OCI-LY1 (cell line): Measurements from ENCODE around the gene RAB40C.

ENCODE experiments used
- H2AFZ ChIP-seq: fragments of 200-600 bp; sonication (generic), shearing (Covaris generic); 2 replicates; pipeline ENCODE4 v1.6.0; 2014; ENCODE audit warnings: antibody characterized with exemption, mild to moderate bottlenecking, low read length
- H3F3A ChIP-seq: fragments of 200-600 bp; sonication (generic), shearing (Covaris generic); 2 replicates; pipeline ENCODE4 v1.6.0; 2014; ENCODE audit warnings: mild to moderate bottlenecking, antibody characterized with exemption, low read length, moderate library complexity; ENCODE audit not compliant: insufficient read depth
- H3K27ac ChIP-seq: fragments of 200-600 bp; sonication (generic); 2 replicates; pipeline ENCODE4 v1.5.1; 2014; ENCODE audit warnings: low read length, mixed run types, mild to moderate bottlenecking, low read depth; ENCODE audit not compliant: poor library complexity, severe bottlenecking
- H3K27me3 ChIP-seq: fragments of 200-600 bp; sonication (generic); 2 replicates; pipeline ENCODE4 v1.6.0; 2014; ENCODE audit warnings: antibody characterized with exemption, mild to moderate bottlenecking, low read length, moderate library complexity; ENCODE audit not compliant: insufficient read depth
- H3K36me3 ChIP-seq: fragments of 200-600 bp; sonication (generic); 2 replicates; pipeline ENCODE4 v1.6.1; 2014; ENCODE audit warnings: mild to moderate bottlenecking, antibody characterized with exemption, low read length, moderate library complexity, mixed read lengths; ENCODE audit not compliant: insufficient read depth
- H3K4me1 ChIP-seq: fragments of 200-600 bp; sonication (generic); 2 replicates; pipeline ENCODE4 v1.5.1; 2014; ENCODE audit warnings: mild to moderate bottlenecking, low read length, moderate library complexity; ENCODE audit not compliant: insufficient read depth, severe bottlenecking
- H3K4me2 ChIP-seq: fragments of 200-600 bp; sonication (generic), shearing (Covaris generic); 2 replicates; pipeline ENCODE4 v1.6.1; 2014; ENCODE audit warnings: low read length
- H3K4me3 ChIP-seq: fragments of 200-600 bp; sonication (generic); 2 replicates; pipeline ENCODE4 v1.5.1; 2014; ENCODE audit warnings: low read length, low read depth, mild to moderate bottlenecking, mixed read lengths; ENCODE audit not compliant: poor library complexity, severe bottlenecking
- H3K79me2 ChIP-seq: fragments of 200-600 bp; shearing (Covaris generic); 2 replicates; pipeline ENCODE4 v1.6.1; 2016; ENCODE audit warnings: mixed run types, low read length, mixed read lengths; ENCODE audit not compliant: insufficient read depth
- H3K9ac ChIP-seq: fragments of 200-600 bp; sonication (generic), shearing (Covaris generic); 2 replicates; pipeline ENCODE4 v1.6.1; 2014; ENCODE audit warnings: mild to moderate bottlenecking, low read length, mixed read lengths
- H3K9me2 ChIP-seq: fragments of 200-600 bp; sonication (generic), shearing (Covaris generic); 2 replicates; pipeline ENCODE4 v1.6.1; 2014; ENCODE audit warnings: low read depth, mild to moderate bottlenecking, low read length, mixed read lengths
- H3K9me3 ChIP-seq: fragments of 200-600 bp; shearing (Covaris generic); 2 replicates; pipeline ENCODE4 v1.6.1; 2014; ENCODE audit warnings: low read length, mixed read lengths
- H4K20me1 ChIP-seq: fragments of 200-600 bp; sonication (generic), shearing (Covaris generic); 2 replicates; pipeline ENCODE4 v1.6.0; 2016; ENCODE audit warnings: mild to moderate bottlenecking, low read length; ENCODE audit not compliant: insufficient read depth
- CTCF ChIP-seq: fragments of 200-600 bp; sonication (generic), shearing (Covaris generic); IDR thresholded peaks from 2 replicates; pipeline ENCODE4 v1.5.1; 2017; ENCODE audit warnings: mild to moderate bottlenecking, antibody characterized with exemption, low read length, moderate library complexity, mixed read lengths
- EZH2 ChIP-seq: fragments of 200-600 bp; sonication (generic), shearing (Covaris generic); IDR thresholded peaks from 2 replicates; pipeline ENCODE4 v1.8.0; 2017; ENCODE audit warnings: borderline replicate concordance, mixed run types, mild to moderate bottlenecking, antibody characterized with exemption, low read length, moderate library complexity, mixed read lengths

The RAB40C gene

GRCh38 chr16:615122-615521 lies 25.3 kb downstream of the RAB40C start:
- no peak overlapping the region for H3K9ac ChIP-seq
- no peaks in the 10 kb centered on the region for H3K4me1 ChIP-seq
- H3K27ac ChIP-seq, result no peak overlapping the region
- no peaks in the 10 kb centered on the region for H3K9me3 ChIP-seq
- no peak overlapping the region for H3K4me2 ChIP-seq
- no peaks in the 10 kb centered on the region; the same call in 1 of the 2 replicates for H3K36me3 ChIP-seq
- H3K79me2 ChIP-seq, result no peaks in the 10 kb centered on the region
- no peak overlapping the region for H2AFZ ChIP-seq
- H3K9me2 ChIP-seq, result no peaks in the 10 kb centered on the region
- H3K27me3 ChIP-seq, result no peaks in the 10 kb centered on the region
- TF ChIP-seq EZH2 (no peak), CTCF (no peak)
- H3K4me3 ChIP-seq, result no peak overlapping the region
- H3F3A ChIP-seq, result no peaks in the 10 kb centered on the region
- H4K20me1 ChIP-seq, result no peaks in the 10 kb centered on the region

- H3K9me2 ChIP-seq, result no peaks in the 10 kb centered on the region
- no peak overlapping the region for H3K9ac ChIP-seq
- no peaks in the 10 kb centered on the region for H4K20me1 ChIP-seq
- no peak overlapping the region for H3K4me2 ChIP-seq
- H3K27me3 ChIP-seq, result no peaks in the 10 kb centered on the region
- no peak for TF ChIP-seq CTCF
- no peak for TF ChIP-seq EZH2
- H3K4me3 ChIP-seq, result no peak overlapping the region
- no peaks in the 10 kb centered on the region for H3F3A ChIP-seq
- peaks cover 13% of the 10 kb centered on the region for H3K4me1 ChIP-seq
- no peaks in the 10 kb centered on the region for H3K79me2 ChIP-seq
- no peak overlapping the region for H3K27ac ChIP-seq
- no peaks in the 10 kb centered on the region; the same call in 1 of the 2 replicates for H3K36me3 ChIP-seq
- no peak overlapping the region for H2AFZ ChIP-seq
- H3K9me3 ChIP-seq, result no peaks in the 10 kb centered on the region
These were observed 27.1 kb downstream of the RAB40C start for GRCh38 chr16:616733-617586.

- TF ChIP-seq EZH2, result no peak
- no peak for TF ChIP-seq CTCF
- no peaks in the 10 kb centered on the region for H3K9me3 ChIP-seq
These were observed 28.0 kb downstream of the RAB40C start for GRCh38 chr16:617855-618254.

More at GRCh38 chr16:617855-618254, 28.0 kb downstream of the RAB40C start:
- H3K27me3 ChIP-seq, result no peaks in the 10 kb centered on the region
- no peaks in the 10 kb centered on the region for H3K9me2 ChIP-seq
- H4K20me1 ChIP-seq, result no peaks in the 10 kb centered on the region
- H3K4me3 ChIP-seq, result no peak overlapping the region
- no peaks in the 10 kb centered on the region for H3F3A ChIP-seq
- H3K4me2 ChIP-seq, result no peak overlapping the region
- H3K9ac ChIP-seq, result no peak overlapping the region
- H3K27ac ChIP-seq, result no peak overlapping the region
- H3K79me2 ChIP-seq, result no peaks in the 10 kb centered on the region
- peaks cover 14% of the 10 kb centered on the region for H3K4me1 ChIP-seq
- H2AFZ ChIP-seq, result no peak overlapping the region
- H3K36me3 ChIP-seq, result no peaks in the 10 kb centered on the region; the same call in 1 of the 2 replicates
